Peyer's patch (tissue), 4 donors: ENCODE data around the gene TMEM171.

ENCODE experiments used
- POLR2A ChIP-seq, 2 donors: fragments of 450-650 bp; IDR thresholded peaks; one replicate each; pipeline ENCODE4 v1.5.1; 2017; ENCODE audit warnings: antibody characterized with exemption in 2 of 2, mild to moderate bottlenecking in 2 of 2, moderate library complexity in 2 of 2
- TF ChIP-seq, protein P1 (sequence below), 6 experiments: fragments of 450-650 bp in 4 of 6; fragments of 200-600 bp in 2 of 6; sonication (generic) in 1 of 6; IDR thresholded peaks; one replicate each; pipeline ENCODE4 v1.5.1; 2017 to 2019; ENCODE audit warnings: antibody characterized with exemption in 6 of 6, mild to moderate bottlenecking in 3 of 6, moderate library complexity in 1 of 6

DNA sequence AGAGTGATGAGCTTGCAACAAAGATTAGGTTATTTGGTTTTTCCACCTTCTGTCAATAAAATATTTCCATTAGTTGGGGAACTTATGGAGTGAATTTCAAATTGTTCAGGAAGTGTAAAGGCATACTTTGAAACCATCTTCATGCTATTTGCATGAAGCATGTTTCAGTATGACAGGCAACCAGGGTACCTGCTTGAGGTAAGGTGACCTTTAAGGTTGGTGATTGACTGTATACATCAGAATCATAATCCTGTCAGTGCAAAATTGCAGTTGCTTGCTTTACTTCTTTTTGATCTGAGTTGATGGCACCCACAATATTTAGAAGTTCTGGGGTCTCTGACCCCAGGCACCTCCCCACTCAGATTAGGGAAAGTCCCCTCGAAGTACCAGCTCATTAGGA, 26.0 kb upstream of the TMEM171 start:
- TF ChIP-seq, protein P1, sequence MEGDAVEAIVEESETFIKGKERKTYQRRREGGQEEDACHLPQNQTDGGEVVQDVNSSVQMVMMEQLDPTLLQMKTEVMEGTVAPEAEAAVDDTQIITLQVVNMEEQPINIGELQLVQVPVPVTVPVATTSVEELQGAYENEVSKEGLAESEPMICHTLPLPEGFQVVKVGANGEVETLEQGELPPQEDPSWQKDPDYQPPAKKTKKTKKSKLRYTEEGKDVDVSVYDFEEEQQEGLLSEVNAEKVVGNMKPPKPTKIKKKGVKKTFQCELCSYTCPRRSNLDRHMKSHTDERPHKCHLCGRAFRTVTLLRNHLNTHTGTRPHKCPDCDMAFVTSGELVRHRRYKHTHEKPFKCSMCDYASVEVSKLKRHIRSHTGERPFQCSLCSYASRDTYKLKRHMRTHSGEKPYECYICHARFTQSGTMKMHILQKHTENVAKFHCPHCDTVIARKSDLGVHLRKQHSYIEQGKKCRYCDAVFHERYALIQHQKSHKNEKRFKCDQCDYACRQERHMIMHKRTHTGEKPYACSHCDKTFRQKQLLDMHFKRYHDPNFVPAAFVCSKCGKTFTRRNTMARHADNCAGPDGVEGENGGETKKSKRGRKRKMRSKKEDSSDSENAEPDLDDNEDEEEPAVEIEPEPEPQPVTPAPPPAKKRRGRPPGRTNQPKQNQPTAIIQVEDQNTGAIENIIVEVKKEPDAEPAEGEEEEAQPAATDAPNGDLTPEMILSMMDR (IDR thresholded peaks at IDR 0.05), result no peak
- no peak for TF ChIP-seq POLR2A (IDR thresholded peaks at IDR 0.05)
